H9 (cell line): Measurements from ENCODE around the gene PAK5. TPM values are rescaled to one million over a fixed set of nuclear protein-coding genes. Genes with fewer than 3 reads are reported as not detected.
A peak's percentile ranks its signal among the peaks of the same experiment; 100 is the strongest.

Experiments
- DNase-seq: peaks from one replicate; pipeline ENCODE4 v3.0.0-alpha.2; 2017
- H2AFZ ChIP-seq: one replicate; pipeline ENCODE4 v1.6.1; 2013; ENCODE audit warnings: mild to moderate bottlenecking, low read length, control low read depth, moderate library complexity
- H2AK5ac ChIP-seq: 2 replicates; pipeline ENCODE4 v1.6.1; 2013; ENCODE audit warnings: low read length, control low read depth, mixed read lengths; ENCODE audit not compliant: insufficient read length
- H2BK120ac ChIP-seq: one replicate; pipeline ENCODE4 v1.6.1; 2013; ENCODE audit warnings: low read depth, mild to moderate bottlenecking, low read length, control low read depth, inconsistent platforms; ENCODE audit not compliant: poor library complexity, severe bottlenecking
- H2BK12ac ChIP-seq: 2 replicates; pipeline ENCODE4 v1.6.1; 2013; ENCODE audit warnings: low read length, control low read depth, mixed read lengths, low read depth; ENCODE audit not compliant: insufficient read length
- H2BK15ac ChIP-seq: 2 replicates; pipeline ENCODE4 v1.6.1; 2013; ENCODE audit warnings: low read depth, low read length, control low read depth
- H2BK20ac ChIP-seq: one replicate; pipeline ENCODE4 v1.6.1; 2013; ENCODE audit warnings: low read depth, mild to moderate bottlenecking, low read length, control low read depth, inconsistent platforms; ENCODE audit not compliant: poor library complexity, severe bottlenecking
- H2BK5ac ChIP-seq: 2 replicates; pipeline ENCODE4 v1.6.1; 2013; ENCODE audit warnings: low read length, control low read depth, mixed read lengths; ENCODE audit not compliant: insufficient read length
- H3K14ac ChIP-seq: 2 replicates; pipeline ENCODE4 v1.6.1; 2013; ENCODE audit warnings: low read length, control low read depth; ENCODE audit not compliant: insufficient read depth
- H3K18ac ChIP-seq: 2 replicates; pipeline ENCODE4 v1.6.1; 2013; ENCODE audit warnings: low read depth, mild to moderate bottlenecking, mixed read lengths, low read length, control low read depth; ENCODE audit not compliant: insufficient read length
- H3K23ac ChIP-seq: 2 replicates; pipeline ENCODE4 v1.6.1; 2013; ENCODE audit warnings: low read length, control low read depth, mixed read lengths, low read depth; ENCODE audit not compliant: insufficient read length
- H3K23me2 ChIP-seq: 2 replicates; pipeline ENCODE4 v1.6.1; 2013; ENCODE audit warnings: low read depth, mild to moderate bottlenecking, mixed read lengths, low read length, control low read depth; ENCODE audit not compliant: insufficient read length, poor library complexity, severe bottlenecking
- H3K27ac ChIP-seq: 2 replicates; pipeline ENCODE4 v1.5.1; 2013; ENCODE audit warnings: low read length, control low read depth, mixed read lengths, low read depth; ENCODE audit not compliant: insufficient read length
- H3K27me3 ChIP-seq: 2 replicates; pipeline ENCODE4 v1.6.1; 2013; ENCODE audit warnings: low read length, control low read depth, inconsistent platforms; ENCODE audit not compliant: insufficient read depth
- H3K4ac ChIP-seq: 2 replicates; pipeline ENCODE4 v1.6.1; 2013; ENCODE audit warnings: low read depth, mild to moderate bottlenecking, control low read depth, inconsistent platforms, low read length, moderate library complexity
- H3K4me1 ChIP-seq: 2 replicates; pipeline ENCODE4 v1.6.1; 2013; ENCODE audit warnings: low read length, control low read depth, inconsistent platforms; ENCODE audit not compliant: insufficient read depth
- H3K4me2 ChIP-seq: 2 replicates; pipeline ENCODE4 v1.6.1; 2013; ENCODE audit warnings: low read length, control low read depth, mixed read lengths; ENCODE audit not compliant: insufficient read length, insufficient read depth
- H3K56ac ChIP-seq: 2 replicates; pipeline ENCODE4 v1.6.1; 2013; ENCODE audit warnings: low read depth, mild to moderate bottlenecking, mixed read lengths, low read length, control low read depth; ENCODE audit not compliant: insufficient read length
- H3K79me1 ChIP-seq: 2 replicates; pipeline ENCODE4 v1.6.1; 2013; ENCODE audit warnings: low read depth, mild to moderate bottlenecking, moderate library complexity, low read length, control low read depth, inconsistent platforms; ENCODE audit not compliant: insufficient read depth, poor library complexity, severe bottlenecking
- H3K79me2 ChIP-seq: 2 replicates; pipeline ENCODE4 v1.6.1; 2013; ENCODE audit warnings: low read length, control low read depth, inconsistent platforms; ENCODE audit not compliant: insufficient read depth
- H3K9ac ChIP-seq: 2 replicates; pipeline ENCODE4 v1.6.1; 2013; ENCODE audit warnings: low read length, control low read depth, mixed read lengths; ENCODE audit not compliant: insufficient read length; ENCODE audit errors: extremely low read depth
- H3K9me3 ChIP-seq: one replicate; pipeline ENCODE4 v1.6.1; 2013; ENCODE audit warnings: low read depth, low read length, inconsistent platforms; ENCODE audit not compliant: control insufficient read depth
- H3T11ph ChIP-seq: one replicate; pipeline ENCODE4 v1.6.1; 2013; ENCODE audit warnings: mild to moderate bottlenecking, low read length, control low read depth, inconsistent platforms
- H4K20me1 ChIP-seq: one replicate; pipeline ENCODE4 v1.6.1; 2013; ENCODE audit not compliant: control insufficient read depth, insufficient read length, insufficient read depth
- H4K5ac ChIP-seq: 2 replicates; pipeline ENCODE4 v1.6.1; 2013; ENCODE audit warnings: low read depth, mild to moderate bottlenecking, mixed read lengths, low read length, control low read depth; ENCODE audit not compliant: insufficient read length
- H4K8ac ChIP-seq: replicated peaks from 2 replicates; pipeline ENCODE4 v1.6.1; 2013; ENCODE audit warnings: low read length, control low read depth, mixed read lengths, low read depth; ENCODE audit not compliant: insufficient read length
- H4K91ac ChIP-seq: 2 replicates; pipeline ENCODE4 v1.6.1; 2013; ENCODE audit warnings: low read depth, mild to moderate bottlenecking, moderate library complexity, mixed read lengths, low read length, control low read depth; ENCODE audit not compliant: insufficient read length
- H3K27ac Mint-ChIP-seq, 3 experiments: 2 replicates in 2 of 3; 3 replicates in 1 of 3; pipeline ENCODE4 v1.8.0; 2020 to 2021; ENCODE audit warnings: mixed read lengths in 3 of 3, mild to moderate bottlenecking in 1 of 3, moderate library complexity in 1 of 3
- H3K27me3 Mint-ChIP-seq: 2 replicates; pipeline ENCODE4 v1.8.0; 2021; ENCODE audit warnings: low read depth, mild to moderate bottlenecking, moderate library complexity, mixed read lengths
- H3K36me3 Mint-ChIP-seq, 3 experiments: 2 replicates in 2 of 3; 3 replicates in 1 of 3; pipeline ENCODE4 v1.8.0; 2020 to 2021; ENCODE audit warnings: low read depth in 3 of 3, mixed read lengths in 3 of 3; ENCODE audit not compliant: insufficient read depth in 1 of 3
- H3K4me1 Mint-ChIP-seq, 2 experiments: 2 replicates each; pipeline ENCODE4 v1.8.0; 2020; ENCODE audit warnings: mixed read lengths in 2 of 2
- H3K4me3 Mint-ChIP-seq, 2 experiments: 2 replicates in 1 of 2; 3 replicates in 1 of 2; pipeline ENCODE4 v1.8.0; 2020 to 2021; ENCODE audit warnings: mild to moderate bottlenecking in 2 of 2, mixed read lengths in 2 of 2, moderate library complexity in 1 of 2
- H3K9me3 Mint-ChIP-seq, 2 experiments: 2 replicates in 1 of 2; 3 replicates in 1 of 2; pipeline ENCODE4 v1.8.0; 2020; ENCODE audit warnings: mild to moderate bottlenecking in 2 of 2, mixed read lengths in 2 of 2, moderate library complexity in 1 of 2
- CTCF ChIP-seq: fragments of 200-600 bp; sonication (generic); conservative IDR thresholded peaks from 3 replicates; pipeline ENCODE4 v1.8.0; 2021; ENCODE audit warnings: antibody characterized with exemption, mild to moderate bottlenecking
- WGBS: extraction: QIAGEN DNeasy Blood & Tissue Kit; methylation state at CpG from one replicate; pipeline ENCODE4 v1.1.7; 2013; ENCODE audit warnings: missing lambda C conversion rate, low lambda C conversion rate, mixed read lengths; ENCODE audit not compliant: insufficient read length; ENCODE audit errors: extremely low coverage; 5-methylcytosine and 5-hydroxymethylcytosine counted together
- long read RNA-seq: library from polyadenylated mRNA; unstranded; transcript quantifications from one replicate; pipeline ENCODE4 v2.0.0, GENCODE V29; 2020
- total RNA-seq: library from RNA; stranded (reverse); gene quantifications from 2 replicates; pipeline ENCODE4 v1.2.1, GENCODE V29; 2021

Gene PAK5
- 0.20 and 0.37 TPM in 2 replicates for total RNA-seq
- long read RNA-seq, full-length matches to known transcripts: 3 of 6 reads
- long read RNA-seq, partial matches to known transcripts: 1 of 6 reads
- long read RNA-seq, other reads (novel, unspliced or antisense): 2 of 6 reads

- peaks cover 12 to 16% of the 10 kb centered on the region in 2 experiments for H3K4me1 Mint-ChIP-seq
- Histone ChIP-seq H3K23me2 (peaks cover 10% of the 10 kb centered on the region), H2BK12ac (no peak within 1 kb of the TSS), H3K56ac (no peak within 1 kb of the TSS), H3K9me3 (no peaks in the 10 kb centered on the region), H3T11ph (no peak within 1 kb of the TSS), H2BK5ac (no peak within 1 kb of the TSS), H4K5ac (no peak within 1 kb of the TSS), H3K4me2 (peak within 1 kb of the TSS; percentile 75), H4K20me1 (no peaks in the 10 kb centered on the region), H3K4ac (no peak within 1 kb of the TSS), H2AK5ac (no peak within 1 kb of the TSS), H2BK120ac (no peak within 1 kb of the TSS), H3K79me1 (no peaks in the 10 kb centered on the region), H3K79me2 (no peaks in the 10 kb centered on the region), H4K91ac (no peak within 1 kb of the TSS), H2BK20ac (no peak within 1 kb of the TSS), H3K4me1 (0 out of 2 replicates have a peak, but pooled peaks cover 2% of the 10 kb centered on the region), H3K9ac (no peak within 1 kb of the TSS), H3K27me3 (peaks cover 10% of the 10 kb centered on the region; the same call in 1 of the 2 replicates), H4K8ac (no peak within 1 kb of the TSS), H2BK15ac (no peak within 1 kb of the TSS), H3K18ac (no peak within 1 kb of the TSS), H3K14ac (no peak within 1 kb of the TSS), H3K27ac (no peak within 1 kb of the TSS), H3K23ac (no peak within 1 kb of the TSS), H2AFZ (peak within 1 kb of the TSS; percentile 17)
- no CpG with 5 or more reads among the region's 57 CpGs for WGBS
- no peaks in the 10 kb centered on the region for H3K36me3 Mint-ChIP-seq
- peaks cover 0 to 3% of the 10 kb centered on the region in 2 experiments; a peak in 1 of 5 replicates for H3K9me3 Mint-ChIP-seq
- peak within 1 kb of the TSS; percentile 61 to 85 for H3K4me3 Mint-ChIP-seq
- H3K27ac Mint-ChIP-seq: peak within 1 kb of the TSS in 1 of 3 experiments; percentile 64; a peak in 1 of 7 replicates
- H3K27me3 Mint-ChIP-seq: peaks cover 37% of the 10 kb centered on the region
- no peak for TF ChIP-seq CTCF
- peak; percentile 97 for DNase-seq
Measured at GRCh38 chr20:9838378-9839295, at the start of gene PAK5. Gene PAK5 (minus strand): TSS chr20:9839076. CDS start chr20:9644328, 194,748 bp downstream.
